Measurements from ENCODE around the gene USP10.
A peak's percentile ranks its signal among the peaks of the same experiment; 100 is the strongest.

The USP10 gene

GRCh38 chr16:84673203-84673535 lies 26.6 kb upstream of the USP10 start:
- no peak for TF ChIP-seq CTCF (conservative IDR thresholded peaks at IDR 0.05; ENCODE audit: low read depth, low read length)
- H3K4me3 ChIP-seq (ENCODE audit: low read depth, low read length): no peak overlapping the region
- DNase-seq (ENCODE audit: low read depth): peak; percentile 45

- DNase-seq (ENCODE audit: low read depth): no peak
- TF ChIP-seq CTCF (conservative IDR thresholded peaks at IDR 0.05; ENCODE audit: low read depth, low read length): no peak
These were observed 26.2 kb upstream of the USP10 start for GRCh38 chr16:84673561-84673960.

GRCh38 chr16:84675423-84675822 lies 24.4 kb upstream of the USP10 start:
- no peak for TF ChIP-seq CTCF (conservative IDR thresholded peaks at IDR 0.05; ENCODE audit: low read depth, low read length)
- DNase-seq (ENCODE audit: low read depth): no peak
- no peak overlapping the region for H3K4me3 ChIP-seq (ENCODE audit: low read depth, low read length)

More at GRCh38 chr16:84673561-84673960, 26.2 kb upstream of the USP10 start:
- no peak overlapping the region for H3K4me3 ChIP-seq (ENCODE audit: low read depth, low read length)

- no peak for TF ChIP-seq CTCF (conservative IDR thresholded peaks at IDR 0.05; ENCODE audit: low read depth, low read length)
- no peak overlapping the region for H3K4me3 ChIP-seq (ENCODE audit: low read depth, low read length)
- no peak for DNase-seq (ENCODE audit: low read depth)
These were observed 23.9 kb upstream of the USP10 start for GRCh38 chr16:84675884-84676283.

GRCh38 chr16:84677017-84677803 lies 22.6 kb upstream of the USP10 start:
- peak; percentile 29 for TF ChIP-seq CTCF (conservative IDR thresholded peaks at IDR 0.05; ENCODE audit: low read depth, low read length)
- DNase-seq (ENCODE audit: low read depth): peak; percentile 67
- H3K4me3 ChIP-seq (ENCODE audit: low read depth, low read length): no peak overlapping the region

GRCh38 chr16:84677849-84678248 lies 22.0 kb upstream of the USP10 start:
- DNase-seq (ENCODE audit: low read depth): peak; percentile 58
- TF ChIP-seq CTCF (conservative IDR thresholded peaks at IDR 0.05; ENCODE audit: low read depth, low read length): no peak
- H3K4me3 ChIP-seq (ENCODE audit: low read depth, low read length): no peak overlapping the region

GRCh38 chr16:84678541-84678940 lies 21.3 kb upstream of the USP10 start:
- TF ChIP-seq CTCF (conservative IDR thresholded peaks at IDR 0.05; ENCODE audit: low read depth, low read length): no peak
- no peak for DNase-seq (ENCODE audit: low read depth)
- no peak overlapping the region for H3K4me3 ChIP-seq (ENCODE audit: low read depth, low read length)

All from choroid plexus epithelial cell (primary cell).